Prostate gland (tissue), 2 donors: ENCODE measurements around the gene ACADSB. TPM values are rescaled to one million over a fixed set of nuclear protein-coding genes. Genes with fewer than 3 reads are reported as not detected.

Experiments
- DNase-seq: peaks from one replicate; pipeline ENCODE4 v3.0.0-alpha.2; 2019; ENCODE audit warnings: low spot score
- H3K27ac ChIP-seq, 2 donors: fragments of 200-600 bp; sonication (generic); 2 replicates each; pipeline ENCODE4 v1.5.1; 2017 to 2019
- H3K27me3 ChIP-seq: fragments of 200-600 bp; sonication (generic); replicated peaks from 2 replicates; pipeline ENCODE4 v1.5.1; 2019; ENCODE audit not compliant: insufficient read depth
- H3K36me3 ChIP-seq, 2 donors: fragments of 200-600 bp; sonication (generic); 1 replicate in 1 of 2; 2 replicates in 1 of 2; pipeline versions ENCODE4 v1.5.1 to v1.8.1; 2017 to 2019
- H3K4me1 ChIP-seq: fragments of 200-600 bp; sonication (generic); replicated peaks from 2 replicates; pipeline ENCODE4 v1.5.1; 2019
- H3K4me3 ChIP-seq, 2 donors: fragments of 200-600 bp; sonication (generic); 2 replicates each; pipeline ENCODE4 v1.5.1; 2017 to 2019
- H3K9me3 ChIP-seq: fragments of 200-600 bp; sonication (generic); 2 replicates; pipeline ENCODE4 v1.5.1; 2017
- CTCF ChIP-seq, 4 experiments: fragments of 200-600 bp in 2 of 4; fragments of 450-650 bp in 2 of 4; sonication (generic) in 2 of 4; IDR thresholded peaks; 1 replicate in 3 of 4; 2 replicates in 1 of 4; pipeline ENCODE4 v1.5.1; 2016 to 2019; ENCODE audit warnings: antibody characterized with exemption in 4 of 4, mild to moderate bottlenecking in 2 of 4, moderate library complexity in 2 of 4
- POLR2A ChIP-seq: fragments of 450-650 bp; IDR thresholded peaks from one replicate; pipeline ENCODE4 v1.6.1; 2016; ENCODE audit warnings: antibody characterized with exemption, mild to moderate bottlenecking
- POLR2AphosphoS5 ChIP-seq: sonication (generic); formaldehyde crosslinking; IDR thresholded peaks from one replicate; pipeline ENCODE4 v1.6.1; 2017; ENCODE audit warnings: antibody characterized with exemption
- WGBS: methylation state at CpG from one replicate; pipeline ENCODE4 v1.1.5; 2018; 5-methylcytosine and 5-hydroxymethylcytosine counted together
- intact Hi-C: fragments of 100-400 bp; cut with DNase I; formaldehyde crosslinking; loops from one replicate; pipeline ENCODE4 v1.14.2; 2022
- total RNA-seq, 2 donors: library from RNA; depleted of rRNA; stranded (reverse); fragments of >200 nt; gene quantifications; one replicate each; pipeline ENCODE4 v1.1.0, GENCODE V29; 2016

Gene ACADSB
- total RNA-seq, 2 donors from 2014 or later = 17.2 to 38.6 TPM

GRCh38 chr10:122999347-122999746 is 9.5 kb upstream of the ACADSB start:
- intact Hi-C loops = no loop called here
- Histone ChIP-seq H3K36me3 (peaks cover 0 to 3% of the 10 kb centered on the region in 2 donors), H3K27me3 (no peaks in the 10 kb centered on the region), H3K4me1 (no peaks in the 10 kb centered on the region), H3K4me3 (no peak overlapping the region), H3K9me3 (no peaks in the 10 kb centered on the region), H3K27ac (no peak overlapping the region)
- no peak for DNase-seq
- TF ChIP-seq POLR2A (no peak), CTCF (IDR thresholded peaks at IDR 0.05) (no peak), POLR2AphosphoS5 (no peak)
- WGBS = 55% methylated on average over 3 of the region's 3 CpGs

GRCh38 chr10:123000155-123000554 is 8.7 kb upstream of the ACADSB start:
- no peak overlapping the region for H3K4me3 ChIP-seq
- H3K9me3 ChIP-seq = no peaks in the 10 kb centered on the region
- H3K27ac ChIP-seq = no peak overlapping the region
- peaks cover 0 to 2% of the 10 kb centered on the region in 2 donors for H3K36me3 ChIP-seq
- no peak for TF ChIP-seq POLR2AphosphoS5
- no peak for TF ChIP-seq CTCF (IDR thresholded peaks at IDR 0.05)
- TF ChIP-seq POLR2A = no peak
- intact Hi-C loops = no loop called here
- no peaks in the 10 kb centered on the region for H3K4me1 ChIP-seq
- DNase-seq = no peak
- 80% methylated on average over 3 of the region's 3 CpGs for WGBS
- no peaks in the 10 kb centered on the region for H3K27me3 ChIP-seq

- DNase-seq = no peak
- H3K36me3 ChIP-seq = no peaks in the 10 kb centered on the region
- no peak overlapping the region for H3K27ac ChIP-seq
- no peak overlapping the region for H3K4me3 ChIP-seq
- no peaks in the 10 kb centered on the region for H3K9me3 ChIP-seq
- no peaks in the 10 kb centered on the region for H3K4me1 ChIP-seq
- intact Hi-C loops = no loop called here
- no peaks in the 10 kb centered on the region for H3K27me3 ChIP-seq
- TF ChIP-seq POLR2AphosphoS5 (no peak), POLR2A (no peak), CTCF (IDR thresholded peaks at IDR 0.05) (no peak)
- 100% methylated on average over 2 of the region's 2 CpGs for WGBS
These were observed 7.4 kb upstream of the ACADSB start for GRCh38 chr10:123001370-123001769.

GRCh38 chr10:123004298-123004697 is 4.5 kb upstream of the ACADSB start:
- TF ChIP-seq POLR2AphosphoS5 (no peak), POLR2A (no peak)
- no peak for DNase-seq
- no peak overlapping the region for H3K27ac ChIP-seq
- no peaks in the 10 kb centered on the region for H3K27me3 ChIP-seq
- H3K4me1 ChIP-seq = no peaks in the 10 kb centered on the region
- H3K36me3 ChIP-seq = no peaks in the 10 kb centered on the region
- intact Hi-C loops = no loop called here
- no peaks in the 10 kb centered on the region for H3K9me3 ChIP-seq
- H3K4me3 ChIP-seq = no peak overlapping the region
- WGBS = 31% methylated on average over 2 of the region's 2 CpGs

- Histone ChIP-seq H3K27ac (peak overlapping the region; percentile 91 to 93), H3K4me1 (no peaks in the 10 kb centered on the region), H3K9me3 (no peaks in the 10 kb centered on the region), H3K36me3 (no peaks in the 10 kb centered on the region), H3K27me3 (no peaks in the 10 kb centered on the region), H3K4me3 (peak overlapping the region; percentile 73 to 96)
- DNase-seq = peak; percentile 54
- TF ChIP-seq POLR2AphosphoS5 (peak; percentile 52), POLR2A (peak; percentile 35), CTCF (IDR thresholded peaks at IDR 0.05) (no peak)
- intact Hi-C loops = loop anchor here (1.0 to 2.0 kb wide), 3 partner anchors 27 to 145 kb away; partner anchors contain the start of genes C10orf88 and PSTK
- WGBS = 3% methylated on average over 27 of the region's 30 CpGs
These were observed 1.1 kb upstream of the ACADSB start for GRCh38 chr10:123007558-123008354.
